ENCODE measurements around the gene VPS25. TPM values are rescaled to one million over a fixed set of nuclear protein-coding genes. Genes with fewer than 3 reads are reported as not detected.
A peak's percentile ranks its signal among the peaks of the same experiment; 100 is the strongest.

VPS25 gene
- total and polyA plus RNA-seq, 9 of the 15 experiments (the other 6 are each of a cell fraction or from before 2014, with no cell fraction given), result 123 to 352 (median 180) TPM

DNA sequence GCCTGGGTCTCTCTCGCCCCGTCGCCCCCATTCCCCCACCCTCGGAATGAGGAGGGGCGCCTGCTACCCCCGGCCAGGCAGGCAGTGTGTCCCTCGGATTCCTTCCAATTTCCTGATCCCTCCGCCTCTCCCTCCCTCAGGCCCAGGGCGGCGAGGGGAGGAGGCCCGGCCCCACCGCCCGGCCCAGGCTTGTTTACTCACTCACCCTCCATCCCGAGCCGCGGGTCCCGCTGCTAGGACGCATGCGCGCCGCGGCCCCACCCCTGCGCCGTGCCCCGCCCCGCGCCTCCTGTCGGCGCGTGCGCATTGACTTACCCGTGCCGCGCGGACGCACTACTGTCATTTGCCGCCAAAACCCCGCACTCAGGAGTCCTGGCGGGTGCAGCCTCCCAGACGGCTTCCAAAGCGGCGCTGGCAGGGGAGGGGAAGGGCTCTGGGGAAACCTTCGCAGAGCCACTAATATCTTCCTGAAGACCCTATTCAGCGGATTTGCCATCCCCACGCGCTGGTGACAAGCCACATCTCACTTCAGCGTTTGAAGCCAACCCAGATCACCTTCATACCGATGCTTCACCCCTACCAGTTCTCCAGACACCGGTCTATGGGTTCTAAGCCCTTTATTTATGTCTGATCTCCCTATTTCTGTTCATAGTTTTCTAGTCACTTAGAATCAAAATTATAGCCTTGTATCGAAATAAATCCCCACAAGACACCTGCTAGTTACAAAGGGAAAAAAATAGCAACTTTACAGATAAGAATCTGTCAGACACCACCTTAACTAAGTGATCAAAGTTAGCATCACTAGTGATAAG, 28.2 kb upstream of the VPS25 start, which contains the start of gene EZH1 (continued):
- TF ChIP-seq CHD2 (IDR thresholded peaks at IDR 0.05; ENCODE audit: low read depth, low read length) (no peak), EHMT2 (IDR thresholded peaks at IDR 0.05) (no peak), PHF8 (IDR thresholded peaks at IDR 0.05; ENCODE audit: borderline replicate concordance, low read length) (peak; percentile 66; the same call in 1 of the 2 replicates), ZNF12 (CRISPR knock-in tag; IDR thresholded peaks at IDR 0.05) (no peak), HLTF (IDR thresholded peaks at IDR 0.05) (no peak), HMGN3 (IDR thresholded peaks at IDR 0.05; ENCODE audit: borderline replicate concordance, extremely low read depth, insufficient read length, low read depth, low read length) (peak; percentile 36), BRCA1 (IDR thresholded peaks at IDR 0.05) (no peak), BRCA1 (CRISPR knock-in tag; IDR thresholded peaks at IDR 0.05) (no peak), ZNF212 (CRISPR knock-in tag; IDR thresholded peaks at IDR 0.05) (no peak), ARHGAP35 (IDR thresholded peaks at IDR 0.05; ENCODE audit: partially characterized antibody) (no peak), COPS2 (conservative IDR thresholded peaks at IDR 0.05) (no peak), HDAC3 (IDR thresholded peaks at IDR 0.05; ENCODE audit: borderline replicate concordance, partially characterized antibody) (no peak), JUND (IDR thresholded peaks at IDR 0.05; ENCODE audit: borderline replicate concordance, low read depth, low read length) (0 out of 2 replicates have a peak, but pooled peaks have one; percentile 3), JUND (tag; IDR thresholded peaks at IDR 0.05; ENCODE audit: borderline replicate concordance, low read depth, low read length) (peak; percentile 25; the same call in 1 of the 3 replicates), CBX2 (IDR thresholded peaks at IDR 0.05; ENCODE audit: insufficient read depth, low read length, poor library complexity, severe bottlenecking) (no peak), ZNF778 (CRISPR knock-in tag; IDR thresholded peaks at IDR 0.05) (no peak), ZNF830 (CRISPR knock-in tag; IDR thresholded peaks at IDR 0.05) (no peak), POLR2B (IDR thresholded peaks at IDR 0.05; ENCODE audit: low read depth, partially characterized antibody) (peak; percentile 63), NFYB (IDR thresholded peaks at IDR 0.05; ENCODE audit: extremely low read depth, insufficient read length) (no peak), THRAP3 (IDR thresholded peaks at IDR 0.05; ENCODE audit: borderline replicate concordance) (no peak), HEY1 (CRISPR knock-in tag; IDR thresholded peaks at IDR 0.05; ENCODE audit: borderline replicate concordance) (no peak), MBD2 (IDR thresholded peaks at IDR 0.05; ENCODE audit: borderline replicate concordance, low read depth) (no peak), SRSF7 (optimal IDR thresholded peaks at IDR 0.05; ENCODE audit: low read depth, low read length) (no peak)
- TF ChIP-seq, protein P1, sequence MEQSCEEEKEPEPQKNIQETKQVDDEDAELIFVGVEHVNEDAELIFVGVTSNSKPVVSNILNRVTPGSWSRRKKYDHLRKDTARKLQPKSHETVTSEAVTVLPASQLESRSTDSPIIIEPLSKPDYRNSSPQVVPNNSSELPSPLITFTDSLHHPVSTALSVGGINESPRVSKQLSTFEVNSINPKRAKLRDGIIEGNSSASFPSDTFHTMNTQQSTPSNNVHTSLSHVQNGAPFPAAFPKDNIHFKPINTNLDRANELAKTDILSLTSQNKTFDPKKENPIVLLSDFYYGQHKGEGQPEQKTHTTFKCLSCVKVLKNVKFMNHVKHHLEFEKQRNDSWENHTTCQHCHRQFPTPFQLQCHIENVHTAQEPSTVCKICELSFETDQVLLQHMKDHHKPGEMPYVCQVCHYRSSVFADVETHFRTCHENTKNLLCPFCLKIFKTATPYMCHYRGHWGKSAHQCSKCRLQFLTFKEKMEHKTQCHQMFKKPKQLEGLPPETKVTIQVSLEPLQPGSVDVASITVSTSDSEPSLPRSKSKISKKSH (CRISPR knock-in tag; IDR thresholded peaks at IDR 0.05), result no peak
- TF ChIP-seq, protein P2, sequence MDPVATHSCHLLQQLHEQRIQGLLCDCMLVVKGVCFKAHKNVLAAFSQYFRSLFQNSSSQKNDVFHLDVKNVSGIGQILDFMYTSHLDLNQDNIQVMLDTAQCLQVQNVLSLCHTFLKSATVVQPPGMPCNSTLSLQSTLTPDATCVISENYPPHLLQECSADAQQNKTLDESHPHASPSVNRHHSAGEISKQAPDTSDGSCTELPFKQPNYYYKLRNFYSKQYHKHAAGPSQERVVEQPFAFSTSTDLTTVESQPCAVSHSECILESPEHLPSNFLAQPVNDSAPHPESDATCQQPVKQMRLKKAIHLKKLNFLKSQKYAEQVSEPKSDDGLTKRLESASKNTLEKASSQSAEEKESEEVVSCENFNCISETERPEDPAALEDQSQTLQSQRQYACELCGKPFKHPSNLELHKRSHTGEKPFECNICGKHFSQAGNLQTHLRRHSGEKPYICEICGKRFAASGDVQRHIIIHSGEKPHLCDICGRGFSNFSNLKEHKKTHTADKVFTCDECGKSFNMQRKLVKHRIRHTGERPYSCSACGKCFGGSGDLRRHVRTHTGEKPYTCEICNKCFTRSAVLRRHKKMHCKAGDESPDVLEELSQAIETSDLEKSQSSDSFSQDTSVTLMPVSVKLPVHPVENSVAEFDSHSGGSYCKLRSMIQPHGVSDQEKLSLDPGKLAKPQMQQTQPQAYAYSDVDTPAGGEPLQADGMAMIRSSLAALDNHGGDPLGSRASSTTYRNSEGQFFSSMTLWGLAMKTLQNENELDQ (CRISPR knock-in tag; IDR thresholded peaks at IDR 0.05; ENCODE audit: borderline replicate concordance), result no peak
